GM18909 (cell line): Measurements from ENCODE around the gene PCTP.

Source experiments
- ATAC-seq: cut with Tn5 transposase; IDR thresholded peaks from one replicate; pipeline ENCODE4 v1.9.1; 2021; ENCODE audit warnings: mild to moderate bottlenecking; ENCODE audit not compliant: unreplicated experiment, poor library complexity

PCTP gene

DNA sequence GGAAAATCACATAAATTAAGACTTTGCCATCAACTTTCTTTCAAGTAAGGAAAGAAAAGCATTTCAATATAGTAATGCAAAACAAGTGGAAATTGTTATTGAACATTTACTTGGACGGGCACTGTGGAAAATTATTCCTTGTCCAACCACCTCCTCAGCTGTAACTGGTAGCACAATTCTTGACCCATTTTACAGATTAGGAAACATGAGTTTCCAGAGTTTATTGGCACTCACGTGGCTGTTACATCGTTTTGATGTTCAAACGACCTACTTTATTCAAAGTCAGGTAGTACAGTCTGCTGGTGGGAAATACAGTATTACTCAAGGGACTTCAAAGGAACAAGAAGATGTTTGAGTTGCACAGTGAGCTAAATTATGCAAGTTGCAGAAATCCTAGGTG lies 866 bp upstream of the PCTP start:
- no peak for ATAC-seq

DNA sequence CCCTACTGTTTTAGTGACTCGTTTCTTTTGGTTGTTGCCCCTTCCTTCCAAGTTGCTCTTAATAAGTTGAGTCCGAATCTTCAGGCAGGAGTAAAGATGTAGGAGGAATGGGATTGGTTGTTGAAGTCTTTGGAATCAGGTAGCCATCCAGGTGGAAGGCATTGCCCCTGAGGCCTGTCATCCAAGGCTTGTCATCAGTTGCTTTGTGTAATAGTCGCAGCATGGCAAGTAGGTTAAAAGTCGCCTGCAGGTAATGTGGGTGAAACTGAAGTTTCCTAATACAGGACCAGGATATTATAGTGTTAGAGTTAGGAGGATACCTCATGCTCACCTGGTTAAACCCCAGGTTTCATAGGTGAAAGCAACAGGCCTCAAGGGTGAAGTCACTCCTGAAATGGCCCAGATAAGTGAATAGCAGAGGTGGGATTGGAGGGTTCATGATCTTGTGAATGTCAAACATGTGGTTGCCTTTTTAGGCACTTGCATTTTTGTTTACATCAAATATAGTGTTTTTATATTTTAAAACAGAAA lies 934 bp downstream of the PCTP start:
- no peak for ATAC-seq

DNA sequence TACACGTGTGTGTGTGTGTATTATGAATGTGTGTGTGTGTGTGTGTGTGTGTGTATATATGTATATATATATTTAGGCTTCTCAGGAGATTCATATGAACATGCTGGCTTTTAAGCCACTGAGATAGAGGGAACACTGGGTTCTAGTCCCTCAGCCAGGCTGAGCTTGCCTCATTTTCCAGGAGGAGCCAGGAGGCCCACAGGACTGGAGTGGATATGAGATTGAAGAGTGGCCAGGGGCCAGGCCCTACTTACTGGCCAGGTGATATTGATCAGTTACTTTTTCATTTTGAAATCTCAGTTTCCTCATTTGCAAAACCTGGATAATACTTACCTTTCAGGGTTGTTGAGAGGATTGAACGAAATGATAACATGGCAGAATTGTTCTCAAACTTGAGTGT lies 5.8 kb downstream of the PCTP start:
- ATAC-seq: no peak

DNA sequence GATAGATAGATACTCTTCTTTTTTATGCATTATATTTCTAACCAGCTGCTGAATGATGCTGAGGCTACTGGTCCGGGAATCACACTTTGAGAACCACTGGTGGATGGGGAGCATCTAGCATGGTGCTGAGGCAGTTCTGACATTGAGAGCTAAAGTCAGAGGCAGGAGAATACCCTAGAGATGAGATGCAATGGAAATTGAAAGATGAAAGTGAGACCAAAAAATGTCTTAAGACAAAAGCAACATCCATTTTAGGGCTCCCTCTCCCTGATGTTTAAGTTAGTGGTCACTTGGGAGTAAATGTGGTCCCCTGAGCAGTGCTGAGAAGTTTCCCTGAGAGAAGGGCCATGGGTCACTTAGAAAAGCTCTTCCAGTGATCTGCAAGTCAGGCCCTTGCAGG lies 6.8 kb downstream of the PCTP start:
- ATAC-seq: peak; percentile 70

DNA sequence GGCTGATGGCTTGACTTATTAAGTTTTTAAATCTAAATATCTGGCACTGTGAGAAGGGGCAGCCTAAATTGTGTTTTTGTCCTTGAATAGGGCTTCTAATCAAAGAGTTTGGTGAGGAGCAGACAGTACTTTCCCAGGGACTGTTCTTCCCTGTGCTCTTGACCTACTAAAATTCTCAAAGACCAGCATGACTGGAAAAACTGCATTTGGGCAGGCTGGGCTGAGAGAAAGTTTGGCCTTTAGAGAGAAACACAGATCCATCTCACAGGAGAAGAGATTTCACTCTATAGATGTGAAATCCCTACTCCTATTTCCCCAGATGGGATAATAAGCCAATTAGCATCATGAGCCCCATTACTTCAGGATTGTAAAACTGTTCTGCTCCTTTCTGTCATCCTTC lies 7.3 kb downstream of the PCTP start:
- ATAC-seq: no peak

DNA sequence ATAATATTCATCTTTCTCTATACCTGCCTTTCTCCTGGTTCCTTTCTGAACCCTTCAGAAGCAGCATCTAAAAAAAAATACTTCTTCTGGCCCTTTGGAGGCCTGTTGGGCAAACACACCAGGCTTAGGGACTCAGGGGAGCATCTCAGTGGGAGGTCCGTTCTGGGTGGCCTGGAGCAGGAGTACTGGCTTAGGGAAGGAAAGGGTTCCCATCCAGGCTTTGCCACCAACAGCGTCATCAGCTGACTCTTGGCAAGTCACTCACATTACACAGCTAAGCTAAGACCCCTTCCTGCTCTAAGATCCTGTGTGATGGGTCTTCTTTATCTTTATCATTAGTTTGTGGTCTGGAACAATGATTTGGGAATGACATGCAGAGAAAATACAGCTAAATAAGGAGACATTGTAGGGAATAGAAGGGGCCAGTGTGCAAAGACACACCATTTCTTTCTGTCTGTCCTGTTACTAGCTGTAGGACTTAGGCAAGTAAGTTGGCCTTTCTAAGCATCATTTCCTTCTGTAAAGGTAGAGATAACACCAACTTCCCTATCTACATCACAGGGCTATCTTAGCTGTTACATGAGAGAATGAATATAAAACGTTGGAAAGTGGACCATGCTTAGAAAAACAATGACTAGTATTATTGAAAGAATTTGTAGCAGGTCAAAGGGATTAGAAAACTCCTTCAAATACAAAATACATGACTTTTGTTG lies 9.9 kb downstream of the PCTP start:
- ATAC-seq: no peak

DNA sequence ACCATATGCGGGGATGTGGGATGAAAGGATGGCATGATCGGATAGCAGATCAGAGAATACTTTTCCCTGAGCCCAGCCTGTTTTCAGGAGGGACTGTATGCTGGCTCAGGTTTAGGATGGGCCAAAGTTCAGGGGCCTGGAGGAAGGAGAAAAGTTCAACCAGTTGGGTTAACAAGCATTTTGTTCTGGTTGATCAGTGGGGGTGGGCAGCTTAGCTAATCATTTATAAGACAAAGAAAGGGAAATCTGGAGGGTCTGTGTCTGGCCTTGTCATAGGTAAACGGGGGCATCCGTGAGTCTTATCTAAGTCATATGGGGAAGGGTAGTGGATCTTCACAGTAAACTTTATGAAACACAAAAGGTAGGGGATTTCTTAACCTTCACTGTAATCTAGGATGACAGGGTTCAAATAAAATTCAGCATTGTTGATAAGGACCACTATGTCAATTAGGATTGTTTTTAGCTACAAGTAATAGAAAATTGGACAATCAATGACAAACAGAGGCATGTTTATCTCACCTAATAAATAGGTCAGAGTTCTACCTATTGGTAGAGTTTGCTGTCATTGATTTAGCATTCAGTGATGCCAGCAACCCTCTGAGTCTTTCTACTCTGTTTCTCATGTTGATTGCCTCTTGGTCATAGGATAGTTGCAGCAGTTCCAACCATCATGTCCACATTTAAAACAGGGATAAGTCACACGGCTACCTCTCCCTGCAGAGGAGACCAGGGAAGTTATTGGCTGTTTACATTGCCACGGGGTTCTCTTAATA lies 11.4 kb downstream of the PCTP start:
- ATAC-seq: no peak

DNA sequence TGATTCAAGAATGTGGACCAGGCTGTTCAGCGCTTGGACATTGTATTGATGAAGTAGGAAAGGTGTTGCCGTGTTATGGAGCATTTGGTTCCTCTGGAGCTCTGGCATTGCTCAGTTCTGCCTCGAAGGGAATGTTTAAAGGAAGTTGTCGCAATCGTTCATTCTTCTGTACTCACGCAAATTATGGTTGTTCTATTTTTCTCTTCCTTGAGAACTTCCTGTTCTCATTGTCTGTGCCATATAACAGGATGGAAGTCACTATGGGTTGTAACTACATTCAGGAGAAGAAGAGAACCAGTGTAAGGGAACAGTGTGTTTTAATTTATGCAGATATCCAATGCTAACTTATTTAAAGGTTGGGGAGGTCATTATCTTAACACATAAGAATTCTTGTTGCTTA lies 13.0 kb downstream of the PCTP start:
- no peak for ATAC-seq

DNA sequence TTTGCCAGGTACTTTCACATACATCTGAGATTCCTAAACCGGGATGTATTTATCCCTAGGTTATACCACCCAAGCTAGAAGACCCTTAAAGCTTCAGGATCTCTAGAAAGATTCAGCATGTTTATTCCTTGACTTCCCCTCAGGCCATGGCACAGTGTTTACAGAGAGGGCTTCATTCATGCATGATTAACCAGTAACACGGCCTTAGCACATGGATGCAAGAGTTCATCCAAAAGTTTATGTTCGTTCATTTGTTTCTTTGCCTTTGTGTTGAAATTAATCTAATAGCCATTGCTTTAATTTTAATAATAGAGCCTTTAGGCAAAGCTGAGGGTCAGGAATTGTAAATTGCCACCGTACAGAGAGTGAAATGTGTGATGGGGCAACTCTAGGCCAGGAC lies 13.8 kb downstream of the PCTP start:
- ATAC-seq: no peak

DNA sequence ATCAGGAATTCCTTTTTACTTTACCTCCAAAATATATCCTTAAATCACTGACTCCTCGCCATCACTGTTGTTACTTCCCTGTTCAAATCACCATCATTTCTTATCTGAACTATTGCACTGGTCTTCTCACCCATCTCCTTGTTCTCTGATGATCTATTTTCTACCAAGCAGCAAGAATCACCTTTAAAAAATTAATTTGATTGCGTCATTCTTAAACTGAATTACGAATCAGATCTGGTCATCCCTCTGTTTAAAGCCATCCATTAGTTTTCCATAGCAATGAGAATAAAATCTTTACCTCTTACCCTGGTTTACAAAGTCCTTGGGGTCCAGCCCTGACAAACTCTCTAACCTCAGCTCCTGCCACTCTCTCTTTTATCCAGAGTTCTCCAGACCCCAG lies 14.6 kb downstream of the PCTP start:
- ATAC-seq: no peak

DNA sequence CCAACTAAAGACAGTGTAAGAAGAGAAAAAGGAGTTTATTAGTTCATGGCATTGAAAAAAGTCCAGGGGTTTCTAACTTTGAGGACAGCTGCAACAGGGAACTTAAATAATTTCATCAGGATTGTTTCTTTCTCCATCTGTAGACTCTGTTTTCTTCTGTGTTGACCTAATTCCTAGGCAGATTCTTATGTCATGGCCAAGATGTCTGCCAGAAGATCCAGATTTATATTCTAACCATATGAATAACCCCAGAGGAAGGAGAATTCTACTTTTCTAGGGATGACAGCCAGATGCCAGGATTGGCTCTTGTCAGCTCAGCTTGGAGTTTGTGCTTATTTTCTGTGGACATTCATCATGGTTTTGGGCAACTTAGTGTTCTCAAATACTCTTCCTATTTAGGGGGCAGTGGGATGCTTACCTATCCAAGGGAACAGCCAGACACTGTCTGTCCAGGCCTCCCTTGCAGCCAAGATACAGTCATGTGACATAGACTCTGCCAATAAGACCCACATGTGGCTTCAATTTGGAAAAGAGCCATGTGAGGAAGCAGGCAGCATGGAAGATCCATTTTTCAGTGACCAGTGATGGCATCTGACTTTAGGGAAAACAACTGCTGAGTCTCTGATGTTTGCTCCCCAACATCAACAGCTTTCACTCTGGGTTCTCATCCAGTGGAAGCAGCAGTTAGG lies 18.2 kb downstream of the PCTP start:
- ATAC-seq: no peak

DNA sequence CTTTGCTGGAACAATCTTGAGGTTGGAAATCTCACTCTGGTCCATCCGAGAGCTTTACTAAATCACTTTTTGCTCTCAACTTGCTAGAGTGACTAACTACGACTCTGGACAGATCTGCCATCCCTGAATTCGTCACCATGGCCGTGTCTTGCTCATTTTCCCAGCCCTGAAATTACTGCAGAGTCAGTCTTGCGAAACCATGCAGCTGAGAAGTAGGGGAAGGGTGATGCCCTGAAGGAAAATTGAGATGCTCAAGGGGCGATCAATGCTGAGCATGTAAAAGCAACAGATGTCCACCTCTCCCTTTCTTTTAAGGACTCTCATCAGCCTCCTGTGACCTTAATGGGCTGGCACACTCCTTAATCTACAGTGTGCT lies 18.8 kb downstream of the PCTP start:
- ATAC-seq: no peak

DNA sequence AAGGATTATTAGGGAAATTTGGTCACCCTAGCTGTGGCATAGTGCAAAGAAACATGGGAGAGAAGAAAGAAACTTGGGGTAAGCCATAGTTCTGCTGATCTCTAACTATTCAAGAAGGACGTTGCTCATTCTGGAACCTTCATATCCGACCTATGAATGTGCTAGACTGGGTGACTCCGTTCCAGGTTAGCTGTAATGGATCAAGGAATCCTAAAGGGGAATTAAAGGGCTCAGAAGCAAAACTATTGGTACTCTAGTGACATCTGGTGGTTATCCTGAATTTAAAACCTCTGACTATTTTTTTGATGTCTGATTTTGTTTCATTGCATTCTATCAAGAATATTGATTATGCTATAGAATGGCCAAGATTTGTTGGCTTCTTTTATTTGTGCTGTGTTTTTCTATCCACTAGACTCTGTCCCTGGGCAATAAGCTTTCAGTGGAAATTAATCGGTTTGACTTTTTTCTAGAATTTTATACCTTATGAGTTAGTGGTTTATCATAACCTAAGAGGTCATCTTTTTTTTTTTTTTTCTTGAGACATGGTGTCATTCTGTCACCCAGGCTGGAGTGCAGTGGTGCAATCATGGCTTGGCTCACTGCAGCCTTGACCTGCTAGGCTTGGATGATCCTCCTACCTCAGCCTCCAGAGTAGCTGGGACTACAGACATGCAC lies 19.5 kb downstream of the PCTP start:
- no peak for ATAC-seq

DNA sequence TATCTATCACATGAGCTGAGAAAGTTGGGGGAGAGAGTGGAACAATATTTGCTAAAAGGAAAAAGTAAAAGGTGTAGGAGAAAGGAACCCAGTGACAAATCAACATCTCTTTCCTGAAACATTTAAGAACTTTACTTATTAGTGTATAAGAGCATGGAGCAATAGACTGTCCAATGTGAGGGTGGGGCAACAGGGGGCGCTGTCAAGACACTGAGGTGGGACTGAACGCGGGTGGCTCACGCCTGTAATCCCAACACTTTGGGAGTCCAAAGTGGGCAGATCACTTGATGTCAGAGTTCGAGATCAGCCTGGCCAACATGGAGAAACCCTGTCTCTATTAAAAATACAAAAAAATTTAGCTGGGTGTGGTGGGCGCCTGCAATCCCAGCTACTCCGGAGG lies 21.2 kb downstream of the PCTP start:
- no peak for ATAC-seq

DNA sequence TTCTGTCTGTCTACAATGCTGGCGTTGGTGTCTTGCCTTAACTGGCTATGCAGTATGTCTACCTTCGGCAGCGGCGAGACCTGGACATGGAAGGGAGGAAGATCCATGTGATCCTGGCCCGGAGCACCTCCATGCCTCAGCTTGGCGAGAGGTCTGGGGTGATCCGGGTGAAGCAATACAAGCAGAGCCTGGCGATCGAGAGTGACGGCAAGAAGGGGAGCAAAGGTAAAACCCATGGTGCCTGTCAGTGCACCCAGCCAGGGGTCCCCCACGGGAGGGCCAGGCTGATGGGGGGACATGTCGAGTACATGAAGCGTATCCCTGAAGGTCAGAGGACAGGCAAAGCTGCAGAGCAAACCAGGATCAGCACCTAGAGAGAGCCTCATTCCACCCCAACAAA lies 22.8 kb downstream of the PCTP start:
- no peak for ATAC-seq

DNA sequence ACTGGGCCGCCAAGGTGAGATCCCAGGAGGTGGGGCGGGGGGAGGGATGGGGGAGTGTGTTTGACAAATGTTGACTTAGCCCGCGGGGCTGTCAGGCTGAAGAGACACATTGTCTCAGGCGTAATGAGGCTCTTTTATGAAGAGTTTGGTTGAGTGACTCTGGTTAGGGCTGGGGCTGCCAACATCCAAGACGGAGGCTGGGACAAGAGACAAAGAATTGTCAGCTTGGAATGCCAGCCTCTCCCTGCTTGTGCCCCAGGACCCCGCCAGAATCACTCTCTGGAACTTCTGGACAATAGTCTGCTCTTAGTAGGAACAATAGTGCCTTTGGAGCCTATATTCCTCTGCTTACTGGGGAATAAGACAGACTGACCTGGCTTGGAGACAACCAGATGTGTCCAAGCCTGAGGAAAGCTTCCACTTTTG lies 24.0 kb downstream of the PCTP start:
- ATAC-seq: no peak

DNA sequence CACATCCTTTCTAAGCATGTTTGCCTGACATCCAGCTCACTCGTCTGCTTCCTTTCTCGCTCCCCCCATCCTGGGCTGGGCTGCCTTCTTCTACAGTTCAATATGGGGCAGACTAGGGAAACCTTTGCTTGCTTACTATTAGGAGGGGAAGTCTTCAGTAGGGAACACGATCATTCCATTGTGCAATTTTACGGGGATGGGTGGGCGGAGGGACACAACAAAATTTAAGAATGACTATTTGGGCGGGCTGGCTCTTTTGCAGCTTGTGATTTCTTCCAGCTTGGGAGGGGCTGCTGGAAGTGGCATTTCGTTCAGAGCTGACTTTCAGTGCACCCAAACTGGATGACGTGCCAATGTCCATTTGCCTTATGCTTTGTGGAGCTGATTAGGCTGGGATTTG lies 25.4 kb downstream of the PCTP start:
- ATAC-seq: no peak

DNA sequence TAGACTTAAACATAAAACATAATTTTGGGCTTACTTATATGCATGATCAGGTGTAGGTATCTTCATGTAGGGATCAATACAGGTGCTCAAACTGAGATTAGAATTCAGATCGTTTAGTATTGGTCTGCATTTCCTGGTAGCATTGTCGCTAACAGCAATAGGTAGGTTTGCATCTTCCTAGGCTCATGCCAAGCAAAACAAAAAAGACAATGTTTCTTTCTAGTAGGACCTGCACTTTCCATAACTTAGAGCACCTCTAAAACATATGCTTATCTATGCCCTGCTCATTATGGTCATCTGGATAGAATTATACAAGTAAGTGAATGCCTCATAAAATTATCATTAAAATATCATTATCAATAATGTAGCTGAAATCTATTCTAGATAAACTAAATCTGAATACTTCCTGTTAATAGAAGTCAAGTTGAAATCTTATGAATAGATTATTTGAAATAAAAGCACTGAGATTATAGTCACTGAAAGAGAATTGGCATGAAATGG lies 26.7 kb downstream of the PCTP start:
- ATAC-seq: no peak

DNA sequence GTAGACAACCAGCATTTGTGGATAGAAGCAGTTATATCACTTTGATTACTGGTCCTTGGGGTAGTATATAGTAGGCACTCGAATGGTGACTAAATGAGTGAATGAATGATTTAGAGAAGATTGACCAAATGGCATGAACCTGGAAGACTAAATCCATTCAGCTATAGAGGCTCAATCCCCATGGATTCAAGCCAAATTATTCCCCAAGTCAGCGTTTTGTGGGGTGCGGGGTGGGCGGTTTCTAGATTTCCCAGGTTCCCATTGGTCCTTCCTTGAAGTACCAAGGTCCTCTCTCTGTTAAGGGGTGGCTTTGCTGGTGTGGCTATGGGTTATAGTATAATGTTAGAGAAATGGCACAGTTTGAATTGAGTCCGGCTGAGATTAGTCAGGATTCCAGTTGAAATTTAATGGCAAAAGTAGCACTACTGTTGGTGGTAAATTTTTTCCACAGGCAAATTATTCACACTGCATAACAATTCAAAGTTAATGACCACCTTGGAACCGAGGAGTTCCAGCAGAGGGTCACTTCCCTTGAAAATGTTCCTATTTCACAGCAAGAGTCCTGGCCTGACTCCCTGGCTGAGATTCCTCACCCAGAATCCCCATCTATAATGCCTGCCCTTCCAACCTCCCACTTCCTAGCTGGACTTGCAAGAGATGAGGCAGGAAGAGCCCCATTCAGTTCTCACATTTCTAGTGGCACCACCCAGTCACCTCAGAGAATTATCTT lies 27.7 kb downstream of the PCTP start:
- ATAC-seq: no peak

DNA sequence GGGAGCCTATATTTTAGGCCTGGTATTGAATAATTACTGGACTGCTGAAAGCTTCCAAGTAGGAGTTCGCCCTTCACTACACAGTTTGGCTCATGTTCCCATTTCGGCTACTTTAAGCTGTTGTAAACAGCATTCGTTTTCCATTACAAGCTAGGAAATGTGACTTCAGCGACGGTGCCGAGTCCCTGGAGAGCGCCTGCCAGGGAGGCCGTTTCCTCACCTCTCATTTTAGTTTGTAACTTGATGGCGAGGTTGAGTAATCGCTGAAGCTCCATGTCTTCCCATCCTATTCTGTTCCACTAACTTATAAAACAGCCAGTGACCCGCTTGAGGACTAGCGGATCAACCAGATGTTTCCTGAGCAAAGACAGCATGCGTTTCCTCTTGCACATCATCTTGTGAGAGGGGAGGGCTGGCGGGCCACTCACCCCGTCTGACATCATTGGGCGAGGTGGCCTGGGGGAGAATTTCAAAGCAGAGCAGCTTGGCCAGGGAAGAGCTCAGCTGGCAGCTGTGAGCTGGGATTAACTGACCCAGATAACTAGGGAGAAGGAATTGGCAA lies 32.9 kb downstream of the PCTP start:
- no peak for ATAC-seq
